SW 1271 (cell line): ENCODE data around the gene ANTXR1.

Source experiments
- DNase-seq, 2 experiments: peaks; one replicate each; lab custom pipeline; 2025; lab: John Stamatoyannopoulos, UW

ANTXR1 gene

DNA sequence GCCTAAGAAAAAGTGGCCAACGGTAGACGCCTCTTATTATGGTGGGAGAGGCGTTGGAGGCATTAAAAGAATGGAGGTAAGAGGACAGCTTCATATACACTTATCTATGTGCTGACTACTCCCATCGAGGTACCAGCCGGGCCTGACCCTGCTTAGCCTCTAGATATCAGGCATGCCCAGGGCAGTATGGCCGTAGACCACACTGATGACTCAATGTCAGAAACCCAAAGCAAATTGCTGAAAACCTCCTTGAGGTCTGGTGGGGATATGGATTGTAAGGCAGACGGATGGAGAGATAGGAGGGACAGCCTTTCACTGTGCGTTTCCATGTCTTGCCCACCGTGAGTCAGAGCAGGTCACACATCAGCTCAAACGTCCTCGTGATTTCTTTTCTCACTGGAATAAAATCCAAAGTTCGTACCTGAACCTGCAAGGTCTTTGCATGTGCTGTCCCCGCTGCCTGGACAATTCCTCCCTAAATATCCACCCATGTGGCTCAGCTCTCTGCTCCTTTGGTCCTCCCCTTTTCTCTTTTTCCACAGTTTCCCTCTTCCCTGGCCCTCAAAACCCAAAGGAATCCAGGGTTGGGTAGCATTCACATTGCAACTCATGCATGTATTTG lies 168.9 kb downstream of the ANTXR1 start:
- no peak for DNase-seq

DNA sequence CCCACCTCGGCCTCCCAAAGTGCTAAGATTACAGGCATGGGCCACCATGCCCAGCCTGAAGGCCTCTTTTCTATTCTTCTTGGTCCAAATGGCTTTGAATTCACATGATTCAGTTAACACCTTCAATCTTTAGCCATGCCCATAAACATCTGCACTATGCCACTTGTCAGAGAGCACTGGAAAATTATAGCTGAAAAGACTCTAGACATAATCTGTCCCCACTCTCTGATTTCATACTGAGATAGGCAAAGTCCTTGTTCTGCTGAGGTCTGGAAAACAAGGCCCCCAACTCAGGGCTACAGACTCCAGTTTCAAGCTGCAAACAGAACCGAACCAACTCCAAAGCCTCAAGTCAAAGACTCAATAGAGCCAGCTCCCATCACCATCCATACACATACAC lies 170.7 kb downstream of the ANTXR1 start:
- no peak for DNase-seq

DNA sequence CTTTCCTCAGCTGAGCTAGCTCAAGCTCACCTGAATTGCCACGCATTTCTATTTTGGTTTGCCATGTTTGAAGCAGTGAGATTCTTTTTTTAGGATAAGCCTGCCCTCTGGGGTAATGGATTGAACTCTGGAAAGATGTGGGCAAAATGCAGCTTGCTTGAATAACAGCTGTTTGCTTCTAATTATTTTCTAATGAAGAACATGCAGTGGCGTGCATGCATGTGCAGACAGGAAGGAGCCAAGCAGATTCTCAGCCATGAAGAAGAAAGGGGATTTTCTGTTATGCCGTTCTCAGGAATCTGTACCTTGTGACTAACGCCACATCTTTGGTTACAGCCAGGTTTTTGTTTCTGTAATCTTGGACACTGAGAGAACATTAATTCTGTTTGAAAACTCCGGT lies 171.2 kb downstream of the ANTXR1 start:
- DNase-seq = no peak

DNA sequence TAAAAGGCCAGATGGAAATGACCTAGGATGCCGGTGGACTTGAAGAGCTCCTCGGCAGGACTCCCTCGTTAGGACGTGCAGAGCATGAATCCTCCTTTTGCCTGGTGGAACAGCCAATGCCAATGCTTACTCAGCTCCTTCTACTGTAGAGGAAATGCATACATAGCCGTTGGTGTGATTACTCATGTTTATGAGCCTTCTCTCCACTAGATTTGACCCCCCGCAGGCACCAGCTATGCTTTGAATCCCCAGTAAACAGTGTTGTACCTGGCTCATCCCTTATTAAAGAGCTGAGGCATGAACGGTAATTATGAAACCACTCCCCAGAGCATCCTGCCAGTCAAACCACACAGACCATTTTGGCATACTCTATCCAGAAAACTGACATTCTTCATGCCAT lies 172.8 kb downstream of the ANTXR1 start:
- DNase-seq = no peak

DNA sequence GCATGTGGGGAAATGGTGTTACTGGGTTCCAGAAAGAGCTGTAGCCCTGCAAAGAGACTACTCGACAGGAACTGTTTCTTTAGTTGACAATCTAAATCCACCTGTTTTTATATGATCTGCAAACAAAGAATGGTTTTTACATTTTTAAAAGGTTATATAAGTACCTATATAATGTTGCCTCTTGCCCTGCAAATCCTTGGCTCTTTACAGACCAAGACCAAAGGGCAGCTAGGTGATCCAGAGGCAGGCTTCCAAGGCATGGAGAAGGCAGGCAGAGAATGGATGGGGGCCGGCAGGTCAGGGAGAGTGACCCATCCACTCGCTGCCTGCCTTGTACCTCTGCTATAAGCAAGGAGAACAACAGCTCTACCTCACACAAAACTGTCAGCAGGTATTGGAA lies 173.6 kb downstream of the ANTXR1 start:
- DNase-seq = no peak

DNA sequence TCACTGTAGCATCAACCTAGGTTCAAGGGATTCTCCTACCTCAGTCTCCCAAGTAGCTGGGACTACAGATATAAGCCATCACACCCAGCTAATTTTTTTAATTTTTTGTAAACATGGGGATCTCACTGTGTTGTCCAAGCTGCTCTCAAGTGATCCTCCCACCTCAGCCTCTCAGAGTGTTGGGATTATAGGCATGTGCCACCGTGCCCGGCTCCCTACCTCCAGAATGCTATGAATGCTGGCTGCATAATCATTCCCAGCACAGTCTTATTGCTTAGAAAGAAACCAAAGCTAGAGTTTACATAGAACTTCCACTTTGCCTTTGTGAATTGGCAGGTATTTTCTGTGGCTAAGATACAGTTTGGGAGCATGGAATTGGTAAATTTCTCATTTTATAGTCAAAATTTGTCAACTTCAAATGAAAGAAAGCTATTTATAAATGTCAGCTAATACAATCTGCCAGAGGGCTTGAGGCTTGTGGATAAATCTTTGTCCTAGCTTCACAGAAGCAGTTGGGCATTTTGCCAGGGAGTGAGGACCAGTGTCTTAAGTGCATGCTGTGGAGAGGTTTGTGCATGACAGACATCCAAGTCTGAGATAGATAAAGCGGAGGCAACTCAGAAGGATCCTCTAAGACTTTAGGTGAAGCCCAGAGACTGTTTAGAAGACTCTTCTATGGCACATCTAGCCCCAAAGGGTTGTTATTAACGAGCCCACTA lies 175.4 kb downstream of the ANTXR1 start:
- DNase-seq = no peak

DNA sequence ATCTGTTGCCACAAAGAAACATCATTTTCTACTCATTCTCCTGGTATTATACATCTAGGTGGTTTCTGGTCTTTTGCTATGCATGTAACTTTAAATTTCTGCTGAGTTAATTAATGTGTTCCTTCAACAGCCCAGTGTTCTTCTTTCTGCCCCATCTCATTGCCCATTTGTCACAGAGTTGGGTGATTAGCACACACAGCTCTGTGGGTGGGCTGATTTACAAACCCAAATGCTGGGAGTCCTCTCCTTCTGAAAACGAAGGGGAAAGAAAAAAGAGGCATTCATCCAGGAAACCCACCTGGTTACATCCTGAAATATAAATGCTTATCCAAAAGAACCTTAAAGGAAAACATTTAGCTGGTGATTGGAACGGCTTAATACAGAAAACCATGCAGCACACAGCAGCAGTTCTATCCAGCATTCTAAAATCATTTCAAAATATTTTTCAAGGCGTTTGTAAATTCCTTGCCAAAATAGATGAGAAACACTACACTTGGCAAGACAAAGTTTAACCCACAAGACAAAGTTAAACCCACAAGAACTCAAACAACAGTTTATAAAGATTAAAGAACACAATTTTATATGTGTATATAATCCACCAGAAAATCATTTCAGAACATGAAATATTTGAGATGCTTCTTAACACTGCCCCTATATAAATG lies 177.9 kb downstream of the ANTXR1 start:
- no peak for DNase-seq

DNA sequence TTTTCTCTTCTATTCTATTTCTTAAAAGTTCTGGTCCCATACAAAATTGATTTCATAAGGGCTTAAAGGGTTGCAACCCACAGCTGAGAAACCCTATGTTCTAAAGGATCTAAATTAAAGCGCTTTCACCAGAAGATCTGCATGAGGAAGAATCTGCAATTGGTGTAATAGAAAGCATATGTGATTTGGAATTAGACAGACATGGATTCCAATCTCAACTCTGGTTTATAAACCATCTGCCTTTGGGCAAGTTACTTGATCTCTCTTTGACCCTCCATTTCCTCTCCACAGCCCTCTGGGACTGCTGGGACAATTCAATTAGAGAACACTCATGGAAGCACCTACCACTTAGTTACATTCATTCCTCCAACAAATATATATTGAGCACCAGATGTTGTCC lies 178.7 kb downstream of the ANTXR1 start:
- DNase-seq = no peak

DNA sequence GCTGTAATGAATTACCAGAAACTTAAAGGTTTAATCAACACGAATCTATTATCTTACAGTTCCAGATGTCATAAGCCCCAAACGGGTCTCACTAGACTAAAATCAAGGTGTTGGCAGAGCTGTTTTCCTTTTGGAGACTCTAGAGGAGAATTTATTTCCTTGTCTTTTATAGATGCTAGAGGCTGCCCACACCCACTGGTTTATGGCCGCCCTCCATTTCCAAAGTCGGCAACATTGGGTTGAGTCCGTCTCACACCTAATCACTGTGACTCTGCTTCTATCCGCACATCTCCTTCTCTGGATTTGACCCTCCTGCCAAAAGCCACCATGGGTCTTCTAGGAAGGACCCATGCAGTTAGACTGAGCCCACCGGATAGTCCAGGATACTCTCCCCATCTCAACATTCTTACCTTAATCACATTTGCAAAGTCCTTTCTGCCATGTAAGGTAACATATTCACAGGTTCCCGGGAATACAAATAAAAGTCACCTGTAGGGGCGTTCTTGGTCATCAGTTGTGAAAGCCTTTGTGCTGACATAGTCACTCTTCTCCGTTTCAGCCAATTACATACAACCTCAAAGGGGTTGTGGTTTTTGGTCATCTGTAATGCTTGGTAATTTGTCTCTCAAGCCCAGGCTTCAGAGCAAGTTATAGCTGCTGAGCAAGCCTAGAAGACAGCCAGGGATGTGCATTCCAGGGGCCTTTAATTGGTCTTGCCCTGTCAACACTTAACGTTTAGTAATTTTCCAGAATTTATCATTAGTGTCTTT lies 179.4 kb downstream of the ANTXR1 start:
- no peak for DNase-seq

DNA sequence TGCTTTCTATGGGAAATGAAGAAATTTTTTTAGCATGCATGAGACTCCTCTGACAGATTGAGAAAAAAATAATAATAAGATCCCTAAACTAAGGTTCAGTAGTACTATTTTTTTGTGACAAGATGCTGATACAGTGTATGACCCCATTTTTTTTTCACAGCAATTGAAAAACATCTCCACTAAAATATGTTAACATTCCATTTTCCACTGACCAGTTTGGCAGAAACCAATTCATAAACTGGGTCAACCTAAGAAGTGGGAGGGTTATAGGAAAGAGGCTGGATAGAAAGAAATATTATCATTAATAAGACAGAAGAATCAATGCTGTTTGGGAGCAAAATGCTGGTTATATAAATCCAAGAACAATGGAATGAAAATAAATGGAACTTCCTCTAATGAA lies 182.7 kb downstream of the ANTXR1 start:
- DNase-seq = no peak

DNA sequence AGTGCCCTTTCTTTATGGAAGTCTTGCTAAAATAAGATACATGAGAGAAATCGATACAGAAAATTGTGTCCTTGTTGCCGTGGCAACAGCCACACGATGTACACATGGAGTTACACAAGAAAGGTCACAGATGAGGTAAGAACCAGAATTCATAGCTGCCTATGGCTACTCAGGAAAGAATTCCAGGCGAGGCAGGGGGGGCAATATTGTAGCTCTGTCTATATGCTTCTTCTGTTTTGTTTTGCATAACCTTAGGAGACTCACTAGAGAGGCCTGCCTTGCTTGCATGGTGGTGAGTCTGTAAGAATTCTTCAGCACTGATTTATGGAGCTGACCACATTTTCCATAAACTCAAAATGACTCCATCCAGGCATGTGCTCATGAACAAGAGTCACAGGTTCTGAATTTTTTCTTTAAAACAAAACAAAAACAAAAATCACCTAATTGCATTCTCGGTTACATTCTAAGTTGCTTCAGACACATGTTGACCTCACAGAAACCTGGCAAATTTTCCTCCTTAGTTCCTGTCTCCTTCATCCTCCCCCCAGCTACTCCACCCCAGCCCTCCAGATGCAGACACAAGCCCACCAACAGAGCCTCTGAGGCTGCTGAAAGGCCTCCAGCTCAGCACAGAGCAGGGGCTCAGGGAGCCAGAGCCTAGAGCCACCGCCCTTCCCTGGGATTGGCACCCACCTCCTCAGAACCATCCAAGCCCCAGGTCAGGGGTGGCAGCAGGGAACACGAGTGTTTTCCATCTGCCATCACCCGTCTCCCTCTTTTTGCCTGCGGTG lies 183.5 kb downstream of the ANTXR1 start:
- no peak for DNase-seq

DNA sequence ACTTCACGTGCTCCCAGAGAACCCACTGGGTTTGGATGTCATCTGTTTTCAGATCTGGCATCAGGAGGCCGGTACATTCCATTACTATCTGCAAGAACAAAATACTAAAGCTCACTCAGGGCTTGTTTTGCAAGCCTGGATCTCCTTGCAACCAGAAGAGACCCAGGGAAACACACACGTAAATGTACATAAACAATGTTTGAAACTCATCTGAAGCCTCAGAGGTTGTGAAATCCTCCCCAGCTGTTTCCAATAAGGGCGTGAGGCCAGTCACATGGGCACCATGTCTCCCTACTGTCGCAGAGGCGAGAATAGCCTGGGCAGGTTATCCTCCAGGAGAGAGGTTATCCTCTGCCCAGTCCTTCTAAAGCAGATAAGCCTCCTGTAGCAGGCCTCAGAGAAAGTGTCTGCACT lies 187.1 kb downstream of the ANTXR1 start:
- DNase-seq = no peak

DNA sequence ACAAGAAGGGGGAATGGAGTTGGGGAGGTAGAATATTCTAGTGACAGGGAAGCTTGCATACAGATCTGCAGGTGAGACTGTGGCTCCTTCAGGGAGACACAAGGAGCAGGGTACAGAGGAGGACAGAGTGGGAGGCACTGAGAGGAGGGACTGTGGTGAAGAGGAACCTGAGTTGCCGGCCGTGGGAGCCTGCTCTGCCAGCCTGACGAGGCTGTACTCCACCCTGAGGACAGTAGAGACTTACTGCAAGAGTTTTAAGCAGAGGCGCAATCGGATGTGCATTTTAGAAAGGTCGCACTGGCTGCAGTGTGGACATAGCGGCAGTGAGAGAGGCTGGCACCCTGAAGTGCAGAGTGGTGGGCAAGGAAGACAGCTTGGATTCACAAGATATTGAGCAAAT lies 188.3 kb downstream of the ANTXR1 start:
- no peak for DNase-seq

DNA sequence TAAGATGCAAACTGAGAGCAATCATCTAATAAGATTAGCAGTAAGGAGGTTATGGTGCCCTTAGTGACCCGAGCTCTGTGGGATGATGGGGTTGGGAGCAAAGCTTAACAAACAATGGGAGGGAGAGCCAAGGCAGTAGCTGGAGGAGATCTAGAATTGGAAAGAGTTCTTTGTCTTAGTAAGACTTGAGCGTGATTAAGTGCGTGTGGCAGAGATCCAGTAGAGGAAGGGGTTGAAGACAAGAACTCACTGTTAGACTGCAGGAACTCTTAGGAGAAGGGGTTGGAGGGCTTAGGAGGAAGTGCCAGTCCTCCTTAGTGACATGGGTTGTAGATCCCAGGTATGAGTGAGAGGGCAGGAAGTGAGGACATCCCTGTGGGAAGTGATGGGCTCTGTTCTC lies 189.3 kb downstream of the ANTXR1 start:
- DNase-seq = no peak

DNA sequence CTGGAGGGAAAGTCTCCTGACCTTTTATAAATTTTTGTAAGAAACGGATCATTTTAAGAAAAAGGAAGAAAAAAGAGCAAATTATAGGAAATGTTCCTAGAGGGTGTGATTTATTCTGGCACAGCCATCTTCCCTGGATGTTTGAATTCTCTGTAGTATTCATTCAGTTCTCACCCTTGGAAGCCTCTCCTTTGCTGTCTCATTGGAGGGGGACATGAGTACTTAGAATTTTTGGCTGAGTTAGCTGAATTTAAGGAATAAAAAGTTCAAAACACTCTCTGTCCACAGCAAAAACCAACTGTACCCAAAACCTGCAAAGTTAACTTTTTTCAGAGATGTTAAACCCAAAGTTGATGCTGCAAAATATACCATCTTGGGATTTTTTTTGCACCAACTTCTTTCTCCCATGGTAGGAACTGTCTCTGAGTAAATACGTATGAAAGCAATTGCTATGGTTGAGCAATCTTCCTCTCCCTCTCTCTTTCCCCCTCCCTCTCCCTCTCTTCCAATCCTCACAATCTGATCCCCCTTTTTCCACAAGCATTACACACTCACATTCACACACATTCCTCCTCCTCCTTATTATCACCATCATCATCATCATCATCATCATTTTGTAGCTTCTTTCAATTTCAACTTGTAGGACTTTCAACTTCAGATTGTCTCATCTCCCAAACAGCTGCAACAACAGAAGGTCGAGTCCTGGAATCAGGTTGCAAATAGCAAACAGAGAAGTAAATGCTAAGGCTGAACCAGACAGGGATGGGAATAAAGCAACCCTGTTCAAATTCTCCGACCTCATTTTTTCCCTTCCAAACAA lies 190.4 kb downstream of the ANTXR1 start:
- no peak for DNase-seq

DNA sequence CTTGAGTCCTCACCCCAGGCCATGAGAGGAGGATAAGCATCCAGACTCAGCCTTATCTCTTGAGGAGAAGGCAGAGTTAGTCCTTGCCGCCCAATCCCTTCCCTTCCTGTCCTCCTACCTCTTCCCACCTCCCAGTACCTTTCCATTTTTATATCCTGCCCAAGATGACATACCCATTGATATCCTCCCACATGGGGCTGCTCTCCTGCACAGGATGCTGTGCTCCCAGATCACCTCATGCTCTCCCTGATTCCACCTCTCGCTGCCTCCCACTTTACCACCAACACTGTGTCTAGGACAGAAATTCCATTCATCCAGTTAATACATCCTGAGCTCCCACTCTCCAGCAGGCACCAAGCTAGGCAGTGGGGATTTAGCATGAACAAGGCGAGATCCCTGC lies 191.7 kb downstream of the ANTXR1 start:
- DNase-seq = no peak

DNA sequence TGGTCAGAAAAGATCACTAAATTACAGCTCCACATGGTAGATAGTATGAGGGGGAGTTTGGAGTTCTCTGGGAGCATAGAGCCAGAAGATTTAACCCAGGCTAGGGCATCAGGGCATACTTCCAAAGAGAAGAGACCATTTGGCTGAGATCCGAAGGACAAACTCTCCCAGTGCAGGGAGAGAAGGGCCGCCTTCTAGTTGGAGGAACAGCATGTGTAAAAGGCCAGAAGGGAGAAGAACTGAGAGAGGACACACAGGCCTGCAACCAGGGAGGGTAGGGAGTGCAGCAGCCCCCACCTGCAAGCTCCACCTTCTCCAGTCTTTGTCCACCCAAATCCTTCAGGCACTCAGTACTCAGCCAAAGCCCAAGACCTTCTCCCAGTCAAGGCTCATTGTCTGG lies 192.1 kb downstream of the ANTXR1 start:
- DNase-seq = no peak

DNA sequence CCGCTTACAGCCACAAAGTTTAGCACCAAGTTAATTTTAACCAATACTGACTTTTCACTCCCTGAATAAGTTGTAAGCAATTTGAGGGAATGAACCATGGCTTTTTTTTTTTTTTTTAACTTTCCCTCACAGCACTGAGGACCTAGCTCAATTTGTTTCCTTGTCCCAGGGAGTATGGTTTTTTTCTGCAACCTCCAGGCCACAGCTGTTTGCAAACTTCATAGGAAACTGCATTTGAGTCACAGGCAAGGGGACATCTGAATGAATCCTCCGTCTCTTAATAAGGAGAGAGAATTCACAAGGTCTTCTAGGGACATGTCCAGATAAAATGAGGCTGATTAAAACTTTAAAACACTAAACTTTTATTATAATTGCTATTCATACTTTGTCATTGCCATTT lies 192.5 kb downstream of the ANTXR1 start:
- no peak for DNase-seq

DNA sequence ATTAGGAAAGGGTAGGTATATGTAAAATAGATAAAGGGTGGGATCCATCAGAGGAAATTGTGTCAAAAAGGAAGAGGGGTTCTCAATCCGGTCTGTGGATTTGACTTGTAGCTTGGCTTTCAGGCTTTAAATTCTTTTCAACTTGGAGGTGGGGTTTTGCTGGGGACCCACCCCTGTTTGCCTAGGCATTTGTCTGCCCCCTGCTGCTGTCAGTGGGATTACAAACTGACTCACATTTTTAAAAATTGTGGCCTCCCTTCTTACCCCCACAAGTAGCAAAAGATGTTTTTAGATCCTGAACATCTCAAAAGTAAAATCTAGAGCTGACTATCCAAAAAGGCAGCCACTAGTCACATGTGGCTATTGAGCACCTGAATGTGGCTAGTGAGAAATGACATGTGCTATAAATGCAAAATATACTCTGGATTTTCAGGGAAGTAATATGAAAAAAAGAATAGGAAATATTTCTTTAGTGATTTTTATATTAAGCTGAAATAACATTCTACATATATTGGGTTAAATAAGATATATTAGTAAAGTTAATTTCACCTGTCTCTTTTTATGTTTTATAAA lies 195.1 kb downstream of the ANTXR1 start:
- no peak for DNase-seq

DNA sequence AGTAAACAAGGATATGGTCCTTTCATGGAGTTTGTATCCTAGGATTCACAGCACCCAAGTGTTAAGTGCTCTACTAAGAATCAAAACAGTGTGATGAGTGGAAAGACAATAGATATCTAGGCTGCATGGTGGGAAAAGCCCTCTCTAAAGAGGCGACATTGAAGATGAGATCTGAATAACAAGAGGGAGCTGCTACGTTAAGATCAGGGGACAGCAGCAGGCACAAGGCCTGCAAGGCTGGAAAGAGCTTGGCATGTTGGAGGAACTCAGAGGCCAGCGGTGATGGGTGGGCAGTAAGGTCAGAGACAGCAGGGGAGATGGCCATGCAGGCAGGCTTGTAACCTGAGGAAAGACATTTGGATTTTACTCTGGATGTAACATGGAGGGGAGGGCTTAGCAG lies 196.5 kb downstream of the ANTXR1 start:
- DNase-seq = no peak

DNA sequence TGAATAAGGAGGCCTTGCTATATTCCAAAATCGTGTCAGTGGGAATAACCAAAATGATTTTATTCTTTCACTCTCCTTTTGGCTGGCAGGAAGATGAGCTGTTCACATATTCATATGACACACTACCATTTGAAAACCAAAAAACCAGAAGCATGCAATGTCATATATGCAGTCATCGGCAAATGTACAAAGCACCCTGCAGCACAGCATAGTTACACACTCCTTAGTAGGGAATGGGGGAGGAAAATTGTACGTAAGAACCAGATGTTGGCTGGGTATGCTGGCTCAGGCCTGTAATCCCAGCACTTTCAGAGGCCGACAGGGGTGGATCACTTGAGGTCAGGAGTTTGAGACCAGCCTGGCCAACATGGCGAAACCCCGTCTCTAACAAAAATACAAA lies 197.4 kb downstream of the ANTXR1 start:
- no peak for DNase-seq
